DMS79 (cell line): ENCODE measurements around the gene ANKLE1.

Experiments
- DNase-seq: peaks from one replicate; lab custom pipeline; 2025; lab: John Stamatoyannopoulos, UW

ANKLE1 gene

GRCh38 chr19:17305517-17306284 lies 24.0 kb downstream of the ANKLE1 start, which contains the start of gene MRPL34:
Gene MRPL34 (plus strand): TSS chr19:17305872. CDS start chr19:17305893, 21 bp downstream.
- DNase-seq = peak; percentile 99

GRCh38 chr19:17306285-17306714 lies 24.6 kb downstream of the ANKLE1 start:
- DNase-seq = no peak

- no peak for DNase-seq
These were observed 26.2 kb downstream of the ANKLE1 start for GRCh38 chr19:17307876-17308377.

- DNase-seq = peak; percentile 99
These were observed 27.7 kb downstream of the ANKLE1 start, which contains the start of gene DDA1 for GRCh38 chr19:17309198-17309964. Gene DDA1 (plus strand): TSS chr19:17309563. CDS start chr19:17309655, 92 bp downstream.

- DNase-seq = no peak
These were observed 28.3 kb downstream of the ANKLE1 start for GRCh38 chr19:17309965-17310461.

- DNase-seq = no peak
These were observed 29.9 kb downstream of the ANKLE1 start for GRCh38 chr19:17311455-17312188.

- no peak for DNase-seq
These were observed 30.8 kb downstream of the ANKLE1 start for GRCh38 chr19:17312189-17313113.

- DNase-seq = no peak
These were observed 32.4 kb downstream of the ANKLE1 start for GRCh38 chr19:17314007-17314593.

GRCh38 chr19:17318966-17319365 lies 37.3 kb downstream of the ANKLE1 start:
- DNase-seq = no peak

GRCh38 chr19:17319473-17320238 lies 38.0 kb downstream of the ANKLE1 start:
- DNase-seq = no peak

GRCh38 chr19:17320435-17320834 lies 38.7 kb downstream of the ANKLE1 start:
- no peak for DNase-seq

- DNase-seq = no peak
These were observed 40.2 kb downstream of the ANKLE1 start for GRCh38 chr19:17321655-17322489.

GRCh38 chr19:17322854-17323253 lies 41.2 kb downstream of the ANKLE1 start:
- no peak for DNase-seq

GRCh38 chr19:17323300-17323963 lies 41.7 kb downstream of the ANKLE1 start:
- no peak for DNase-seq

- DNase-seq = no peak
These were observed 42.2 kb downstream of the ANKLE1 start for GRCh38 chr19:17323964-17324332.

GRCh38 chr19:17324357-17325114 lies 42.8 kb downstream of the ANKLE1 start:
- DNase-seq = no peak

- no peak for DNase-seq
These were observed 43.4 kb downstream of the ANKLE1 start for GRCh38 chr19:17325133-17325532.
